HG03108 (cell line): ENCODE measurements around the gene PPTC7.
"Not testable (repeated sequence)": the region's sequence is repeated elsewhere in the genome, so short reads cannot be mapped to it uniquely, and the experiment has no call there.

Experiments
- ATAC-seq: cut with Tn5 transposase; IDR thresholded peaks from one replicate; pipeline ENCODE4 v1.9.1; 2021; ENCODE audit warnings: moderate library complexity; ENCODE audit not compliant: unreplicated experiment

The PPTC7 gene

GRCh38 chr12:110583137-110584059 is at the start of gene PPTC7:
TSS of gene PPTC7 (minus strand) at chr12:110583318. CDS start at chr12:110583031, 287 bp downstream.
- peak; percentile 67 for ATAC-seq

- no peak for ATAC-seq
Measured at GRCh38 chr12:110627500-110628195, 44.5 kb upstream of the PPTC7 start.

GRCh38 chr12:110622582-110622981 is 39.5 kb upstream of the PPTC7 start:
- ATAC-seq, result no peak

GRCh38 chr12:110619534-110619953 is 36.4 kb upstream of the PPTC7 start:
- ATAC-seq, result peak; percentile 53

GRCh38 chr12:110616471-110617115 is 33.5 kb upstream of the PPTC7 start:
- ATAC-seq, result no peak

GRCh38 chr12:110615171-110615570 is 32.1 kb upstream of the PPTC7 start:
- ATAC-seq, result no peak

- ATAC-seq, result peak; percentile 93
Measured at GRCh38 chr12:110613771-110614684, 30.9 kb upstream of the PPTC7 start, which contains the start of gene TCTN1. TSS of gene TCTN1 (plus strand) at chr12:110614129. CDS start at chr12:110614183, 54 bp downstream.

- ATAC-seq, result no peak
Measured at GRCh38 chr12:110613071-110613770, 30.1 kb upstream of the PPTC7 start.

- ATAC-seq, result no peak
Measured at GRCh38 chr12:110606253-110606611, 23.1 kb upstream of the PPTC7 start.

- not testable (repeated sequence) for ATAC-seq
Measured at GRCh38 chr12:110602085-110602814, 19.1 kb upstream of the PPTC7 start.

- ATAC-seq, result no peak
Measured at GRCh38 chr12:110600254-110600653, 17.1 kb upstream of the PPTC7 start.

GRCh38 chr12:110599334-110599733 is 16.2 kb upstream of the PPTC7 start:
- no peak for ATAC-seq

GRCh38 chr12:110597885-110598284 is 14.8 kb upstream of the PPTC7 start:
- ATAC-seq, result no peak

GRCh38 chr12:110592919-110593318 is 9.8 kb upstream of the PPTC7 start:
- ATAC-seq, result not testable (repeated sequence)

- no peak for ATAC-seq
Measured at GRCh38 chr12:110592078-110592477, 9.0 kb upstream of the PPTC7 start.

GRCh38 chr12:110591451-110592051 is 8.4 kb upstream of the PPTC7 start:
- ATAC-seq, result no peak

- ATAC-seq, result peak; percentile 87
Measured at GRCh38 chr12:110590806-110591326, 7.7 kb upstream of the PPTC7 start.

- no peak for ATAC-seq
Measured at GRCh38 chr12:110590059-110590458, 6.9 kb upstream of the PPTC7 start.
